ENCODE results near the gene TTC3.

TTC3 gene

GRCh38 chr21:37072274-37072987 is 623 bp upstream of the TTC3 start:
- POLR2A ChIA-PET = interaction anchor here (0.6 to 1.3 kb wide), 3 partner anchors 9 to 87 kb away, joined by 3 read pairs; no protein-coding TSS in a partner anchor
- H3K9me3 ChIP-seq (ENCODE audit: control insufficient read depth, insufficient read depth, low read depth, low read length) = no peaks in the 10 kb centered on the region
- CTCF ChIA-PET = interaction anchor here (0.5 to 1.9 kb wide), 3 partner anchors 10 to 62 kb away, joined by 3 to 5 read pairs (median 3); no protein-coding TSS in a partner anchor
- peaks cover 20 to 27% of the 10 kb centered on the region in 2 experiments for H3K36me3 ChIP-seq (ENCODE audit: control insufficient read depth in 2 of 2, insufficient read depth in 1 of 2, low read length in 2 of 2)
- H3K4me3 ChIP-seq (ENCODE audit: low read depth, low read length) = peak overlapping the region; percentile 71
- 0 out of 2 replicates have a peak, but pooled peaks cover 6% of the 10 kb centered on the region for H3K4me1 ChIP-seq (ENCODE audit: control insufficient read depth, insufficient read depth, low read length)
- peak overlapping the region; percentile 85 for H3K27ac ChIP-seq (ENCODE audit: extremely low read depth, low read depth, low read length)
- peak; percentile 56; the same call in 1 of the 2 replicates for TF ChIP-seq ZEB2 (tag by site-specific recombination; IDR thresholded peaks at IDR 0.05)
- TF ChIP-seq KLF1 (tag by site-specific recombination; IDR thresholded peaks at IDR 0.05) = peak; percentile 80
- no peak for TF ChIP-seq ZBTB49 (tag by site-specific recombination; IDR thresholded peaks at IDR 0.05; ENCODE audit: low read depth)
- TF ChIP-seq ZNF843 (tag by site-specific recombination; IDR thresholded peaks at IDR 0.05) = no peak
- no peak for TF ChIP-seq SETDB1 (IDR thresholded peaks at IDR 0.05; ENCODE audit: insufficient read length, low read length)
- no peak for TF ChIP-seq PRDM2 (tag by site-specific recombination; IDR thresholded peaks at IDR 0.05; ENCODE audit: borderline replicate concordance)
- TF ChIP-seq SP3 (tag by site-specific recombination; IDR thresholded peaks at IDR 0.05) = peak; percentile 83
- no peak for TF ChIP-seq ZNF350 (tag by site-specific recombination; IDR thresholded peaks at IDR 0.05)
- 0 out of 2 replicates have a peak, but pooled peaks have one; percentile 34 for TF ChIP-seq ZNF146 (tag by site-specific recombination; IDR thresholded peaks at IDR 0.05)
- no peak for TF ChIP-seq ZNF274 (IDR thresholded peaks at IDR 0.05; ENCODE audit: low read length)
- no peak for TF ChIP-seq ZNF274 (tag by site-specific recombination; IDR thresholded peaks at IDR 0.05; ENCODE audit: borderline replicate concordance)
- peak; percentile 96 for TF ChIP-seq ZFHX2 (tag by site-specific recombination; conservative IDR thresholded peaks at IDR 0.05)
- peak; percentile 51; the same call in 1 of the 2 replicates for TF ChIP-seq ZNF423 (tag by site-specific recombination; IDR thresholded peaks at IDR 0.05)
- peak; percentile 83 for TF ChIP-seq YY1 (tag by site-specific recombination; IDR thresholded peaks at IDR 0.05)
- TF ChIP-seq PATZ1 (tag by site-specific recombination; IDR thresholded peaks at IDR 0.05) = peak; percentile 99
- no peak for TF ChIP-seq ZNF555 (tag by site-specific recombination; conservative IDR thresholded peaks at IDR 0.05)
- no peak for TF ChIP-seq ZNF292 (tag by site-specific recombination; IDR thresholded peaks at IDR 0.05; ENCODE audit: borderline replicate concordance, low read depth)
- TF ChIP-seq ZBTB44 (tag by site-specific recombination; IDR thresholded peaks at IDR 0.05) = no peak
- peak; percentile 60; the same call in 1 of the 2 replicates for TF ChIP-seq SP2 (tag by site-specific recombination; IDR thresholded peaks at IDR 0.05)
- no peak for TF ChIP-seq KLF10 (tag by site-specific recombination; IDR thresholded peaks at IDR 0.05)
- no peak for TF ChIP-seq MEIS1 (CRISPR knock-in tag; IDR thresholded peaks at IDR 0.05; ENCODE audit: borderline replicate concordance)
- TF ChIP-seq ZSCAN16 (tag by site-specific recombination; IDR thresholded peaks at IDR 0.05) = no peak
- no peak for TF ChIP-seq ZNF248 (tag by site-specific recombination; IDR thresholded peaks at IDR 0.05)
- no peak for TF ChIP-seq MZF1 (tag by site-specific recombination; IDR thresholded peaks at IDR 0.05; ENCODE audit: borderline replicate concordance)
- TF ChIP-seq ZNF704 (tag by site-specific recombination; IDR thresholded peaks at IDR 0.05) = no peak
